GM12801 (cell line): Measurements from ENCODE around the gene GIMAP1.

Source experiments
- TF ChIP-seq, protein P1 (sequence below): IDR thresholded peaks from one replicate; pipeline ENCODE4 v1.5.1; 2011; ENCODE audit warnings: control low read depth; ENCODE audit not compliant: insufficient read length; ENCODE audit errors: extremely low read depth

GIMAP1 gene

GRCh38 chr7:150716368-150716767 is at the start of gene GIMAP1:
TSS of gene GIMAP1 (plus strand) at chr7:150716613. CDS start at chr7:150719048, 2,435 bp downstream.
- TF ChIP-seq, protein P1, sequence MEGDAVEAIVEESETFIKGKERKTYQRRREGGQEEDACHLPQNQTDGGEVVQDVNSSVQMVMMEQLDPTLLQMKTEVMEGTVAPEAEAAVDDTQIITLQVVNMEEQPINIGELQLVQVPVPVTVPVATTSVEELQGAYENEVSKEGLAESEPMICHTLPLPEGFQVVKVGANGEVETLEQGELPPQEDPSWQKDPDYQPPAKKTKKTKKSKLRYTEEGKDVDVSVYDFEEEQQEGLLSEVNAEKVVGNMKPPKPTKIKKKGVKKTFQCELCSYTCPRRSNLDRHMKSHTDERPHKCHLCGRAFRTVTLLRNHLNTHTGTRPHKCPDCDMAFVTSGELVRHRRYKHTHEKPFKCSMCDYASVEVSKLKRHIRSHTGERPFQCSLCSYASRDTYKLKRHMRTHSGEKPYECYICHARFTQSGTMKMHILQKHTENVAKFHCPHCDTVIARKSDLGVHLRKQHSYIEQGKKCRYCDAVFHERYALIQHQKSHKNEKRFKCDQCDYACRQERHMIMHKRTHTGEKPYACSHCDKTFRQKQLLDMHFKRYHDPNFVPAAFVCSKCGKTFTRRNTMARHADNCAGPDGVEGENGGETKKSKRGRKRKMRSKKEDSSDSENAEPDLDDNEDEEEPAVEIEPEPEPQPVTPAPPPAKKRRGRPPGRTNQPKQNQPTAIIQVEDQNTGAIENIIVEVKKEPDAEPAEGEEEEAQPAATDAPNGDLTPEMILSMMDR: no peak

DNA sequence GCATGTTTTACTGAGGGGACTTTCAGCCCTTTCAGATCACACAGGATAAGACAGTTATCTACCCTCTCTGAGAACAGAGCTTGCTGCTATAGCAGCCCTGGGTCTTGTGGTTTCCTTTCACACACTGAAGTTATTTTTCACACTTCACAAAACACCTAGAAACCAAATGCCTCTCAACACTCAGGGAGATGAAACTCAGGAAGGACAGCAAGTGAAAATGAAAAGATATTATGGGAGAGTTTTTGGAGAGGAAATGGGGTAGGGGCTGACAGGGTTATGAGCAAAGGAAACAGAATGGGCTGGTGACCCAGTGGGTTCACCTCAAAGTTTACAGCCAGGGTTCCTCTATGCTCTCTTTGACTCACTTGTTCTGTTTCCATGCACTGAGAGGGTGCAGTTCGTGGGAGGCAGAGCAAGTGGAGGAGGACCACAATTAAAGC is 47.9 kb upstream of the GIMAP1 start:
- TF ChIP-seq, protein P1: no peak

DNA sequence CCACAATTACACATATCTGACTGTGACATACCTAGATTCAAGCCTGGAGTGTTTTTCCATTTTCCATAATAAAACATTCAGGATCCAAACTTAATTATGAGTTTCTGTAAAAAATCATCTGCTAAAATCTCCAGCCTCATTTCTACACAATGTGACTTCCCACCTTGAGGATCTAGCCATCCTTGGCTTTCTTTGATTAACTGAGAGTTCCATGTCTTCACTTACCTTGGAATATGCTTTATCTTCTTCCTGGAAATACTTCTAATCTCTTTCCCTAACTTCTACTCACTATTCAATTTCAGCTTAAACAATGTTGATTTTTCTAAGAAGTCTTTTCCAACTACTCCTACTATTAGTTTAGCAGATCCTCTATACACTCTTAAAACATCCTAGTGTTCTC is 47.4 kb upstream of the GIMAP1 start:
- TF ChIP-seq, protein P1: no peak

DNA sequence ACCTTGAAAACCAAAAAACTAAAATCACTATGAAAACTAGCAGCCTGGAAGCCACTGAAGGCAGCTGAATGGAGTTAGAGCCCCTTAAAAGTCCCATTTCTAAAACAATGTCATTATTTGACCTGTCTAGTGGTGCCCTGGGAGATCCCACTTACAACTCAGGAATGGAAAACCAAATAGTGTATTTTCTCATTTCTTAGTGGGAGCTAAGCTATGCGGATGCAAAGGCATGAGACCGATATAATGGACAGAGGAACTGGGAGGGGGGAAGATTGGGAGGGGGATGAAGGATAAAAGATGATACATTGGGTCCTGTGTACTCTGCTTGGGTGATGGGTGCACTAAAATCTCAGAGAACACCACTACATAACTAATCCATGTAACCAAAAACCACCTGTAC is 40.7 kb upstream of the GIMAP1 start:
- TF ChIP-seq, protein P1: no peak

DNA sequence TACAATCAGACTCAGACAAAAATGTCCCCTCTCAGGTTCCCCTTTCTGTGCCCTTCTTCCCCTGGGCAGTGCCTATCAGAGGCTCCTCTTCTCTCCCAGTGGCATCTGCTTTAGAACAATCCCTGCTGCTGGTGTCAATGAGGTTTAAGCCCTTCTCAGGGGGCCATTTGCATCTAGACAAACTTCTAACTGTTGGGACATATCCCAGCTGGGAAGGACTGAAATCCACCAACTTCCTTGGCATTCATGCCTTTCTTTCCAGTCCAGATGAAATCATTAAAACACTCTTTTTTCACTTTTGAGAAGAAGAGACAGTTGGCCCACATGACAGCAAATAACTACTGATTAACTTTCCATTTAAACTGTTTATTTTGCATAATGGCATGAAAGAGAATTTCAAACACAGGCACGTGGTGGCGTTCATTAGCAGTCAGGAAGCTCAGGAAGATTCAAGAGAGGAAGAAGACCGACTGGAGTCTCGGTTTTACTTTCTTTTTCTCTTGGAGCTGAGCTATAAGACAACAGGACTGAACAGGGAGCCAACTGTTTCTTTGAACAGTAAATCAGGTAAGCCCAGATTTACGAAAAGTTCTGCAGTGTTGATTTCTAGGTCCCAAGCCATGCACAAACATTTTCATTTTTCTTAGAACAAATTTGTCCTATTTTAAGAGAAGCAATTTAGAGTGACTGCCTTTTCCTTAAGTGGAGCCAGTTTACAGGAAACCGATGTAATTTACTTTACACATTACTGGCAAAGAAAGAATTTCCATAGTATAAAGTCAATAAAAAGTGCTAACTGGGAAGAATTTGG is 31.0 kb upstream of the GIMAP1 start, which contains the start of gene GIMAP2:
Gene GIMAP2, plus strand, starts transcription at position 488 of the 811 bp plus-strand sequence. CDS start 1,354 bp downstream, outside the sequence.
- TF ChIP-seq, protein P1: no peak

DNA sequence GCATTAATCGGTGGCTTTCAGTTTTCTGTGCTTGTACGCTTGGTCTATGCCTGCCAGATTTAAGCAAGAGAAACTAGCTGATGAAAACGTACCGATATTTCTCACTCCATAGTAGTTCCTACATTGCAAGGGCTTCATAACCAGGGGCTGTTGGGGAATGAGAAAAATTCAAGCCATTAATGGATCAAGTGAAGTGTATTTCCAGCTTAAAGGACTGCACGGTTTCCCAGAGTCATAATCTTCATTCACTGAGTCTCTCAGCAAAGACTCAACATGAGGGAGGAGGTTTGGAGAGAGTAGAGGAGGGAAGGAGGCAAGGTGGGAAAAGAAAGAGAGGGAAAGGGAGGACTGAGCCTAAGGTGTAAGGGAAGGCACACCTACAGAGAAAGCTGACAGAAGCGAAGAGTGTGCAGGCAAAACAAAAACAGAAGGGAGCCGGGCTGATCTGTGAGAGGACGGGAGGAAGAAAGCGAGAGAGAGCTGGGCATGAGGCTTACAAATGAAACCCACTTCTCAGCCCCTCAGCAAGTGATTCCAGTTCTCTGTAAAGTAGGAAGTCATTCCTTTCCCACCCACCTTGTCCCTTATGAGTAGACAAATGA is 30.3 kb upstream of the GIMAP1 start:
- TF ChIP-seq, protein P1: no peak

DNA sequence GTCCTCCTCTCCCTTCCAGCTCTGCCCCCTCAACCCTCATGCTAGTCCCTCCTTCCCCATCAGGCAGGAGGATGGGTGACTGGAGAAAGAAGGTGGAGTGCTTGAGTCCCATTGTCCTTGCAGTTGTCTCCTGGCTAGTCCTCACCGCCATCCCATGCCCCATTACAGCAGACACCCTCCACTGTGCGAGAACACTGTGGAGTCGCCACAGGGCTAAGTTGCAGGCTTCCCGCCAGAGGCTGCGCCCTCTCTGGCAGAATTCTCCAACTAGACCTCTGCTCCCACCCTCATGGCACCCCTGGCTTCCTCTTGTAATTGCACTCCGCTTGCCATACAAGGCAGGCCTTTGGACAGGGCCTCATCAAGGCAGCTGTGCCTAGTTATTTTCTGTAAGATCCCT is 27.8 kb upstream of the GIMAP1 start:
- TF ChIP-seq, protein P1: no peak
